CD4-positive, alpha-beta T cell treated with Interleukin-4 for 4 hours (primary cell): Measurements from ENCODE around the gene DNA2.
A peak's percentile ranks its signal among the peaks of the same experiment; 100 is the strongest.

ENCODE experiments used
- DNase-seq: peaks from one replicate; pipeline ENCODE4 v3.0.0-alpha.2; 2020

DNA2 gene

DNA sequence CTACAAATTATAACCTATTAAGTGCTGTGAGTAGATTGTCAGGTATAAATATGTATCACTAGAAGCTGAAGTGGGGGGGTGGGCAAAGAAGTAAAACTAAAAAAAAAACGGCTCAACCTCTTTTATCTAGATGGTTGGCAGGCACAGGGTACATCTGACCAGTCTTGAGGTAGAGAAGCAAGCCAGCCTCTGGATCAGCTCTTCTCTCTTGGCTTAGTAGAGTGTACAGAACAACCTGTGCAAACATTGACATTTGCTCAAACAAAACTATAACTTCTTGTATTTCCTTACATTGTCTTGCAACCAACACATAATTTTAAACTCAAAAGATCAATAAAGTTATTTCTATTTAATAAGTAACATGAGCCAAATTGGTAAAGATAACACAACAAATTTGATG, 25.6 kb downstream of the DNA2 start:
- no peak for DNase-seq

DNA sequence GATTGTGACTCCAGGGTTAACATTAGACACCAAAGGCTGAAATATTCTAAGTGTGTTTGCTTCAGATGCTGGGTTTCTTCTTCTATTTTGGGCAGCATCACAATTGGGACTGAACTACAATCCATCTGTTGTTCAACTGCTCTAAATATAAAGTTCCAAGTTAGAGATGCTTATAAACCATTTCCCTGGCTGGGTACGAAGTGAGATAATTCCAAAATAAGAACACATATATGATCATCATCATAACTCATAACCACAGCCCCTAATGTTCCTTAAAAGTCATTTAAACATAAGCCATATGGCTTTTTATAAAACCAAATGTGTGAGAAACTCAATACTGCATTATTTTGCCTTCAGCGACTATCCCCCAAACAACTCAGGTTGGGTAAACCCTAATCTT, 28.8 kb downstream of the DNA2 start:
- no peak for DNase-seq

DNA sequence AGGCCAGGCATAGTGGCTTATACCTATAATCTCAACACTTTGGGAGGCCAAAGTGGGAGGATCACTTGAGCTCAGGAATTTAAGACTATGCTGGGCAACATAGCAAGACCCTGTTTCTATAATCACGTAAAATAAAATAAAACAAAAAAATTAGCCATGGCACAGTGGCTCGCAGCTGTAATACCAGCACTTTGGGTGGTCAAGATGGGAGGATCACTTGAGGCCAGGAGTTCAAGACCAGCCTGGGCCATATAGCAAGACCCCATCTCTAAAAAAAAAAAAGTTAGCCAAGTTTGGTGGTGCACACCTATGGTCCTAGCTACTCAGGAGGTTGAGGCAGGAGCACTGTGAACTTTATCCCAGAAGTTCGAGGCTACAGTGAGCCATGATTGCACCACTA, 30.9 kb downstream of the DNA2 start:
- no peak for DNase-seq

DNA sequence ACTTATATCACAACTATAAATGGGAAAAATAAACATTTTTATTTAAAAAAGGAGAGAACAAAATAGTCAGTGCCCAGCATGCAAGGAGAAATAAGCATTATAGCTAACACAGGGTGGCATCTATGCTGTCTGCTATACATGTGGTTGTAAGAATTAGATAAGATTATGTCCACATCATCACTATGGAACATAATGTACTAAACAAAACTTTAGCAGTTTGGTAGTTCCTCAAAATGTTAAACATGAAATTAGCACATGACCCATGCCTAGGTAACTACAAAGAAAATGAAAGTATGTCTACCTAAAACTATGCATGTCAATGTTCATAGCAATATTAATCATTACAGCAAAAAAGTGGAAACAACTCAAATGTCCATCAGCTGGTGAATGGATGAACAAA, 36.0 kb downstream of the DNA2 start:
- no peak for DNase-seq

DNA sequence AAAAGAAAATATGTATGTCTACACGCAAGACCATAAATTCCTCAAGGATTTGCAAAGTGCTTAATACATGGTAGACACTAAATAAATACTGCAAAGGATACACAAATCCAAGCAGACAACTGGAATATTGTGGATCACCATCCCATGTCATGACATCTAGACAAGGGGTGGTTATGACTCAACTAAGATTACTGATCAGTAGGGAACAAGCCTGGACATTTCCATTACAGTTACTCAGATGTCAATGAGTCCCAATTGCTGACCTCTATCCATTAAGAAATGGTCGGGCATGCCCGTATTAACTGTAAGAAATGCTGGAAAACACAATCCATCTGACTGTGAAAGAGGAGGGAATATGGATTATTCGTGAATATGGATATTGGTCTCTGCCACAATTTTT, 37.1 kb downstream of the DNA2 start:
- no peak for DNase-seq

DNA sequence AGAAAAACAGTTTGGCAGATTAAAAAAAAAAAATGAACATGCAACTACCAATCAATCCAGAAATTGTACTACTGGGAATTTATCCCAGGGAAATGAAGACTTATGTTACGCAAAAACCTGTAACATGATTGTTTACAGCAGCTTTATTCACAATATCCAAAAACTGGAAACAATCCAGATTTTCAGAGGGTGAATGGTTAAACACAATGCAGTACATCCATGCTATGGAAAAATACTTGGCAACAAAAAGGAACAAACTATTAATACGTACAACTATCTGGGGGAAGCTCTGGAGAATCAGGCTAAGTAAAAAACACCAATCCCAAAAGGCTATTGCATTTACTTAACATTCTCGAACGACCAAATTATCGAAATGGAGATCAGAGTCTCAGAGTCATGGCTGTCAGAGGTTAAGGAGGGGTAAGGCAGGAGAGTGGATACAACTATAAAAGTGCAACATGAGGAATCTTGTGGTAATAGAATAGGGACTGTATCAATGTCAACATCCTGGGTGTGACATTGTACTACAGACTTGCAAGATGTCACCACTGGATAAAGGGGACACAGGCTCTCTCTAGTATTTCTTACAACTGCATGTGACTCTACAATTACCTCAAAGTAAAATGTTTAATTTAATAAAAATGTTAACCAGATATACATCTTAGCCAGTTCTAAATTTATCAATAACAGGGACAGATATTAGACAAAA, 43.2 kb downstream of the DNA2 start:
- no peak for DNase-seq

DNA sequence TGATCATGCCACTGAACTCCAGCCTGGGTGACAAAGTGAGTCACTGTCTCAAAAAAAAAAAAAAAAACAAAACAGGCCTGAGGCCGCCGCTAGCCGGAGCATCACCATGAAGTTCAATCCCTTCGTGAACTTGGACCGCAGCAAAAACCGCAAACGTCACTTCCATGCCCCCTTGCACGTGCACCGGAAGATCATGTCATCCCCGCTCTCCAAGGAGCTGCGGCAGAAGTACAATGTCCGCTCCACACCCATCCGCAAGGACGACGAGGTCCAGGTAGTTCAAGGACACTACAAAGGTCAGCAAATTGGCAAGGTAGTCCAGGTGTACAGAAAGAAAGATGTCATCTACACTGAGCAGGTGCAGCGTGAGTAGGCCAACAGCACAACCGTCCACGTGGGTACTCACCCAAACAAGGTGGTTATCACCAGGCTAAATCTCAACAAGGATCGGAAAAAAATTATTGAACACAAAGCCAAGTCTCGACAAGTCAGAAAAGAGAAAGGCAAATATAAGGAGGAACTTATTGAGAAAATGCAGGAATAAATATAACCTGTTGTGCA, 47.2 kb downstream of the DNA2 start:
- DNase-seq, result no peak

DNA sequence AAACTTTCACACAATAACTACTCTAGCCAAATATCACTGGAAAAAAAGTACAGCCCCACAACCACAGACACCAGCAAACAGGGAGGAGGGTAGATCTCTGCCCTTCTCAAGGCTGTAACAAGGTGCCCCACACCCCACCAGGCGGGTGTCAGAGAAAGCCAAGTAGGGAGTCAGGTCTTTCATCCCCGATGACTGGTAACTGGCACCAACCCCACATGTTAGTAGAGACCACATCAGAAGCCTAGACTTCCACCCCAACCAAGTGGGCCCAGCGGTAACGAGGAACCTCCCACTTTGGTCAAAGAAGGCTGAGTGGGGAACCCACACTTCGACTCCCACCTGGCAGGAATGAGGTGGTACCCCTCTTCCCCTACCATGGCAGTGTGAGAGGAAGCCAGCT, 48.3 kb downstream of the DNA2 start:
- peak; percentile 17 for DNase-seq

DNA sequence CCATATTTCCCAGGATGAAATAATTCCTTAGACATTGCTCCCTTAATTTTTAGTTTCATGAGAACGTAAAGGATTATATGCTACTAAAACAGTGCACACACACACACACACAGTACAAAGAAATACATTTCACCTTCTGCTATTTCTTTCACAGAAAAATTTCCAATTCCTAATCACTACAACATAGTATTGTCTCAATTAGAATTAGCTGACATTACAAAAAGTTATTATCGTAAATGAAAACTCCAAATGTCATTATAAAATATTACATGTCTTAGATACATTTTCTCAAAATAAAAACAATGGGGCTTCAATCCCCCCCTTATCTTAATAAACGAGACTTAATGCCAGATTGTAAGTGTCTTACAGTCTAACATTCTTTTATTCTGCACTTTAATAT, 52.4 kb downstream of the DNA2 start:
- no peak for DNase-seq

DNA sequence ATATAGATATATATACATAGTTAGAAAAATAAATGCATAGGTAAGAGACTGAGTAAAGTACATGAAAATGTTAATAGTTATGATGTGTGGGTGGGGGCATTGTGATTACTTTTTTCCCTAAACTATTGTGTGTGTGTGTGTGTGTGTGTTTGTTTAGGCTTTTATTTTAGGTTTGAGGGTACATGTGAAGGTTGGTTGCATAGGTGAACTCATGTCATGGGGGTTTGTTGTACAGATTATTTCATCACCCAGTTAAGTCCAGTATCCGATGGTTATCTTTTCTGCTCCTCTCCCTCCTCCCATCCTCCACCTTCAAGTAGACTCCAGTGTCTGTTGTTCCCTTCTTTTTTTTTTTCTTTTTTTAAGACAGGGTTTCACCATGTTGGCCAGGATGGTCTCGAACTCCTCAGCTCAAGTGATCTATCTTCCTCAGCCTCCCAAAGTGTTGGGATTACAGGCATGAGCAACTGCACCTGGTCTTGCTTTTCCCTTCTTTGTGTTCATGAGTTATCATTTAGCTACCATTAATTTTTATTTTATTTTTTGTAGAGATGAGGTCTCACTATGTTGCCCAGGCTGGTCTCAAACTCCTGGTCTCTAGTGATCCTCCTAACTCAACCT, 62.8 kb downstream of the DNA2 start:
- no peak for DNase-seq

DNA sequence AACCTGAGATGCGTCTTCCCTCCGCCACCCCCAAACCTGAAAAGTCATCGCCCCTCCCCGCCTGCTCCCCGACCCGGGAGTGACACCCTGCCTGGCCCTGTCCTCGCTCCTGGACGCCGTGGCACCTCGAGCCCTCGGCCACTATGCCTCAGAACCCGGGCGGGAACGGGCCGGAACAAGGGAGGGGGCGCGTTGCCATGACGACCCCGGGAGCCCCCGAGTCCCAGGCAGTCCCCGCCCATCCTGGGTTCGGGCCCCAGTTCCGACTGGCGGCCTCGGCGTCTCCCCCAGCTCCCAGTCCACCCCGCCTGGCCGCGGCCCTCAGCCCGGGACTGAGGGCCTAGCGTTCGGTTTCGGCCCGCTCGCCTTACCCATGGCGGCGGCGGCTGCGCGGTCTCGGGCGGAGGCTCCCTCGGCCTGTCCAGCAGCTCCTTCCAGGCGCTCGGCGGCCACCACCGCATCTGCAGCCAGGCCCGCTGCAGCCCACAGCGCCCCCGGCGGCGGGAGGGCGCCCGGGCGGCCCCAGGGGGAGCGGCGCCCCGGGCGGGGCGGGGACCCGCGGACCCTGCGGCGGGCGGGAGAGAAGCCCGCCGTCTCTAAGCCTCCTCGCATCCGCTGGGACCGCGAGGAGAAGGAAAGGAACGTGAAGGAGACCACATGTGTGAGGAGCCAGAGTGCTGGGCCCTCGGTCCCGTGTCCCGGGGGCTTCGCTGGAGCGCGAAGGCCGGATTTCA, 64.8 kb downstream of the DNA2 start, which contains the start of gene RUFY2:
TSS of gene RUFY2 (minus strand) at position 463 of the 734 bp plus-strand sequence. CDS start at position 375, 88 bp downstream.
- peak; percentile 69 for DNase-seq

DNA sequence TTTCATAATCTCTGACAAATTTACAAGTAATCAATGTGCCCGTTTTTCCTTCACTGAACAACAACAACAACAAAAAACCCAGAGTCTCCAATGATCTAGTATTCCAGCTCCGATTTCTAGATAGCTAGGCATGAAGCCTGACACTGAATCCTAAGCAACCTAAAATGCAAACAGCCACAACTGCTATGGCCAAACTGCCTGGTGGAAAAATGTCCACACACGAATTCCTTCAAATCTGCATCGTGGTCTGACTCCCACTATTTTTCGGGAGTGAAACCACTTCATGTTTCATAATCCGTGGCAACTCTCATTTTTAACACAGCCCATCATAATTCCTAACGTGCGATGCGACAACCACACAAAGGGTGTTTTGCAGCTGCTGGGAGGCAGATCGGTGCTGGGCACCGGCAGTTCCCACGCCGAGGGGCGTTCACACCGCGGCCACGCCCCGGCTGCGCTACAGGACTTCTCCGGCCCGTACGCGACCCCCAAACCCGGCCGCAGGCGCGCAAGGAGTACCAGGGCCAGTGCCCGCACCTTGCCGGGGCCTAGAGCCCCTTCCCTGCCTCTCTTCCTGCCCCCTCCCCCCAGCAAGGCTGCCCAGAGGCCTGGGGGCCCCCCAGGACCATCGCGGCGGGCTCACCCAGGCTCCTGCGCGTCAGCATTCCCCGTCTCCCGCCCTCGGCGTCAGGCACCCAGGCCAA, 65.5 kb downstream of the DNA2 start:
- peak; percentile 14 for DNase-seq

DNA sequence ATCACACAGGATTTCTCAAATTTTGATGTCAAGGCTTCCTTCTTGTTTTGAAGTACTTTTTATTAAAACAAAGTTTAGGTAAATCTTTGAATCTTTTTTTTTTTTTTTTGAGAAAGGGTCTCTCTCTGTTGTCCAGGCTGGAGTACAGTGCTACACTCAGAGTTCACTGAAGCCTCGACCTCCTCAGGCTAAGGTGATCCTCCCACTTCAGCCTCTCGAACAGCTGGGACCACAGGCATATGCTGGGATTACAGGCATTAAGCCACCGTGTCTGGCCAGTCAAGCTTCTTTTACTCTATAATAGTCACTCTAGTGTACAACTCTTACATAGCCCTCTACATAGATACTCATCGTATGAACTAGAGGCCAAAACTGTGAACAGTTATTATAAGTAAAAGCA, 68.1 kb downstream of the DNA2 start:
- no peak for DNase-seq

DNA sequence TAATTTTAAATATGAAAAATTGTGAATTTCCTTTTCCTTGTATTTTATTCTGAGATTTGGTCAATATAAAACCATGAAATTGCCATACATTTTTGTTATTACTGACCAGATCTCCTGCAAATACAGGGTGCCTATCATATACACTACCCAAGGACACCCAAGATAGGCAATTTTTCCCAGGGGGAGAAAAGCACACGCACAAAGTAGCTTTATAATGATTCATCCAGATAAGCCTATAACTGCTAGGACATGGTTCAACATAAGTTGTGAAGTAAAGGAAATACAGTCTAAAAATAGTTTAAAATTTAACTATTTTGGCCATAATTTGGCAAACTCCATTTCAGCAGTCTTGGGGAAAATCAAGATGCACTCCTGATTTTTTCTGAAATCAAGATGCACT, 69.5 kb downstream of the DNA2 start:
- no peak for DNase-seq

DNA sequence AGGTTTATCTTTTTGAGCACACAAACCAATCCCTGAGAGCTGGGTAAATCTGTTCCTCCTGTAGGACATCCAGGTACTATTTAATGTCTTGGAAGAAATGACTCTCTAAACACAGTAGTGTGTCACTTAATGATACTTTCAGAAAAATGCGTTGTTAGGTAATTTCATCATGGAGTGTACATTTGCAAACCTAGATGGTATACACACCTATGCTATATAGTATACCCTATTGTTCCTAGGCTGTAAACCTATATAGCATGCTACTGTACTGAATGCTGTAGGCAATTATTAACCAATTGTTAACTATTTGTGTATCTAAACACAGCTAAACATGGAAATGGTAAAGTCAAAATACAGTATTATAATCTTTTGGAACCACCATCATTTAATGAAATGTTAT, 74.8 kb downstream of the DNA2 start:
- DNase-seq, result no peak

DNA sequence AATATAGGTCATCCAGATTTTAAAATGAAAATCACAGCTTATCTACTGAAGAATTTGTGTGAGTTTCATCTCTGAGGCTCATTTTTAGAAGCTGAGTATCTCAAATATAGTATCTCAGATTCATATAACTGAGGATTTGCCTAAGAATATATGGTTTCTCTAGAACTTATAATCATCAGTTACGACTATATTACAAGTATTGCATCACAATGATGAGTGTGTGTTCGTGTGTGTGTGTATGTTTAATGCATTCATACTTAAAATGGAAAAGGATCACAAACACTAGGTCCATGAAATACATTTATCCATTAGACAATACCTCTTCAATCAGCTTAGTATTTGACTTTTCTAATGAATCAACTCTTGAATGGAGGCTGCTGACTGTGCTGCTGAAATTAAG, 86.0 kb downstream of the DNA2 start:
- no peak for DNase-seq

DNA sequence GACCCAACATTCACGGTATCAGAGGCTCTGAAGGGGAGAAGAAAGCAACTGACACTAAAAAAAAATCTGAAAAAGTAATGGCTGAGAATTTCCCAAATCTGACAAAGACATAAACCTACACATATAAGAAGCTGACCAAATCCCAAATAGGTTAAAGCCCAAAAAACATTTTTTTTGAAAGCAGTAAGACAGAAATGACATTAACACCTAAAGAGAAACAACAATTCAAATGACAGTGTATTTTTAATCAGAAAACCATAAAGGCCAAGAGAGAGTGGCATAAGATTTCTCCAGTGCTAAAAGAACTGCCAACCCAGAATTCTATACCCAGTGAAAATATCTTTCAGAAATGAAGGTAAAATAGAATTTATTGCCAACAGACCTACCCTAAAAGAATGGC, 100.2 kb downstream of the DNA2 start:
- no peak for DNase-seq

DNA sequence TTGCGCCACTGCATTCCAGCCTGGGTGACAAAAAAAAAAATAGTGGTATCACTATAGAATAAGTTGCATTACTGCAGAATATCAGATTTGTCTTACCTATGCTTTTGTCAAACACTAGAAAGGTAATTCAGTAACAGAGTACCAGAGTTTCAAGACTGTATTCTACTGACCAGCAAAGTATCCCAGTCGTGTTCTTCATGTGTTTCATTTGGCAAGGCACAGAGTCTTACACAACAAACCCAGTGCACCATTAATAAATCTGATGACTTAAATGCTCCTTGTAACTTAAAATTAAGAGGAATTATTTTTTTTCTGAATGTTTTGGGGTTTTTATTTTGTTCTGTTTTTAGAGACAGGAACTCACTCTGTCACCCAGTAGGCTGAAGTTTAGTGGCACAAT, 104.7 kb downstream of the DNA2 start:
- DNase-seq, result no peak

DNA sequence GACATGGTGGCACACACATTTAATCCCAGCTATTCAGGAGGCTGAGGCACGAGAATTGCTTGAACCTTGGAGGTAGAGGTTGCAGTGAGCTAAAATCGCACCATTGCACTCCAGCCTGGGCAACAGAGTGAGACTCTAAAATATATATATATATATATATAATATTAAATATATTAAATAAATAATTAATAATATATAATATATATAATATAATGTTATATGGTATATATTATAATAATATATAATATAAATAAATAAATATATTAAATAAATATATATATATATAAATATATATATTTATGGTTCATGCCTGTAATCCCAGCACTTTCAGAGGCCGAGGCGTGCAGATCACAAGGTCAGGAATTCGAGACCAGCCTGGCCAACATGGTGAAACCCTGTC, 105.2 kb downstream of the DNA2 start:
- no peak for DNase-seq

DNA sequence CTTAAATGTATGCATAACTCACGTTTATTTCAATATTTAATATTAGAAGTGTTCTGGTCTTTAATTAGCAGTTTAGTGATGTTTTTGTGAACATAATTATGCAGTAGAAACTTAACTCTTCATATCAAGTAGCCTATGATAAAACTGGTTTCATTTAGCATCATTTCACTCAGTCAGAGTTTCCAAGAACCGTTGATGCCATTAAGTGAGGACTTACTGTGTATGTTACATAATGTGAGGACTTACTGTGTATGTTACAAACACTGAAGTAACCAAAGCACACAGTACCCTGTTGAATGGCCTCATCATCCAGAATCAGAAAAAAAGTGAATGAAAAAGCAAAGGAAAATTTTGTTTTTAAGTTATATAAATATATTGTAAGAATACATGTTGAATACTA, 106.2 kb downstream of the DNA2 start:
- DNase-seq, result no peak

DNA sequence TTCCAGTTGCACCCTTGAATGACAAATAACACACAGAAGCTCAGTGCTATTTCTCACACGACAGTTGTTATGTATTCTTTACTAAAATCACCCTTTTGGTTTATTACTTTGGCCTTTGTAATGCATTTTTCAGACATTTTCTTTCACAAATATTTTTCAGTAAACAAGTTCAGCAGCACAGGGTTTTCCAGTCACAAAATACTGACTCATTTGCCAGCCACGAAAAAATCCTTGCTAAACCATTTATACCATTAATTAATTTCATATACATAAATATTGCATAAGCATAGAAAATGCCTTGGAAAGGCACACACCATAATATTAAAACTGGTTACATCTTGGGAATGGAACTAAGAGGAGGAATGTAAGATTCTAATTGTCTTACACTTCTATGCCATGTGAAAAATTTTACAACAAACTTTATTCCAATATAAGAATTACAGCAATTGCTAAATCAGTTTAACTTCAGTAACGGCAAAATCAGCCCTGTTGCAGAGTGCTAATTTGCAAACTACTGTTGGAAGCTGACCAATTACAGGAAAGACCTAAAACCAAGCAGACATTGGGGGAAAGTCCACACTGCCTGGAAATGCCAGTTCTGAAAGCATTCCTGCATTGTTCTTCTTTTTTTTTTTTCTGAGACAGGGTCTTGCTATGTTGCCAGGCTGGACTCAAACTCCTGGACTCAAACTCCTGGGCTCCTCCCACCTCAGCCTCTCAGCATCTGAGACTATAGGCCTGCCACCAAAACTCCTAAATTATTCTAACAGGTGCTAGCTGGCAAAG, 107.5 kb downstream of the DNA2 start:
- DNase-seq, result no peak
